BJ (cell line): ENCODE data around the gene ASZ1. TPM values are rescaled to one million over a fixed set of nuclear protein-coding genes. Genes with fewer than 3 reads are reported as not detected.
A peak's percentile ranks its signal among the peaks of the same experiment; 100 is the strongest.

Source experiments
- CTCF ChIA-PET: fragments of 350-600 bp; formaldehyde crosslinking; extraction: SDS; loops from one replicate; lab custom pipeline; 2021; ENCODE audit warnings: antibody characterized with exemption, inconsistent platforms; lab: Yijun Ruan, JAX
- POLR2A ChIA-PET: fragments of 300-600 bp; sonication (Branson Sonifier 250); formaldehyde crosslinking; extraction: SDS; loops from one replicate; lab custom pipeline; 2021; ENCODE audit warnings: antibody characterized with exemption; lab: Charles Lee
- DNase-seq: peaks from one replicate; pipeline ENCODE4 v3.0.0-alpha.2; 2011; ENCODE audit warnings: low read depth
- H3K27me3 ChIP-seq: 2 replicates; pipeline ENCODE4 v1.6.0; 2011; ENCODE audit warnings: low read length; ENCODE audit not compliant: control insufficient read depth, insufficient read depth
- H3K36me3 ChIP-seq: 2 replicates; pipeline ENCODE4 v1.5.1; 2011; ENCODE audit warnings: low read length; ENCODE audit not compliant: control insufficient read depth, insufficient read depth
- H3K4me3 ChIP-seq: 2 replicates; pipeline ENCODE4 v1.5.1; 2011; ENCODE audit warnings: low read depth, mild to moderate bottlenecking, control low read depth, low read length
- polyA plus RNA-seq: library from polyadenylated mRNA; depleted of rRNA; stranded (reverse); fragments of >200 nt; gene quantifications from 2 replicates; pipeline ENCODE4 v1.2.3, GENCODE V29; 2011
- TF ChIP-seq, protein P1 (sequence below): IDR thresholded peaks from 2 replicates; pipeline ENCODE4 v1.5.1; 2011; ENCODE audit warnings: low read depth, mild to moderate bottlenecking, control low read depth, inconsistent platforms, low read length, moderate library complexity; ENCODE audit not compliant: insufficient read depth

Gene ASZ1
- polyA plus RNA-seq, 1 experiment, result not detected

DNA sequence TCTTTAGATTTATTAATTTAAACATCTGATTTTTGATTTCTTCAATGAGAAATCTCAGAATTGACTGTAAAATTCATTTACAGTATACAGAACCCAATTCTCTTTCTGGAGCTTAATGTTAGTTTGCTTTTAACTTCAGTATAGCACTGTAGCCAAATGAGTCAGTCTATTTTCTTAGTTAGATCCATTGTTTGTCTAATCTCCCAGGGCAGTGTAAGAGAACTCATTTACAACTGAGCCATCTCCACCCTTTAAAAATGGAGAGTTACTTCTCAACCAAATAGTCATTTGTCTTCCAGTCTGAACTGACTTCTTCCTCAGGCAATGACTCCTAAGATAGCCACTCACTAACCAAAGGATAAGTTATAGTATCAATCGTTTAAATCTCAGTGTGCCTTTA lies 101.5 kb downstream of the ASZ1 start:
- peaks cover 17% of the 10 kb centered on the region for H3K27me3 ChIP-seq
- CTCF ChIA-PET, result interaction anchor here (1.0 to 1.3 kb wide), 2 partner anchors 9 to 20 kb away, joined by 3 read pairs; no protein-coding TSS in a partner anchor
- H3K4me3 ChIP-seq, result no peak overlapping the region
- TF ChIP-seq, protein P1, sequence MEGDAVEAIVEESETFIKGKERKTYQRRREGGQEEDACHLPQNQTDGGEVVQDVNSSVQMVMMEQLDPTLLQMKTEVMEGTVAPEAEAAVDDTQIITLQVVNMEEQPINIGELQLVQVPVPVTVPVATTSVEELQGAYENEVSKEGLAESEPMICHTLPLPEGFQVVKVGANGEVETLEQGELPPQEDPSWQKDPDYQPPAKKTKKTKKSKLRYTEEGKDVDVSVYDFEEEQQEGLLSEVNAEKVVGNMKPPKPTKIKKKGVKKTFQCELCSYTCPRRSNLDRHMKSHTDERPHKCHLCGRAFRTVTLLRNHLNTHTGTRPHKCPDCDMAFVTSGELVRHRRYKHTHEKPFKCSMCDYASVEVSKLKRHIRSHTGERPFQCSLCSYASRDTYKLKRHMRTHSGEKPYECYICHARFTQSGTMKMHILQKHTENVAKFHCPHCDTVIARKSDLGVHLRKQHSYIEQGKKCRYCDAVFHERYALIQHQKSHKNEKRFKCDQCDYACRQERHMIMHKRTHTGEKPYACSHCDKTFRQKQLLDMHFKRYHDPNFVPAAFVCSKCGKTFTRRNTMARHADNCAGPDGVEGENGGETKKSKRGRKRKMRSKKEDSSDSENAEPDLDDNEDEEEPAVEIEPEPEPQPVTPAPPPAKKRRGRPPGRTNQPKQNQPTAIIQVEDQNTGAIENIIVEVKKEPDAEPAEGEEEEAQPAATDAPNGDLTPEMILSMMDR, result no peak
- no peak for DNase-seq
- no peaks in the 10 kb centered on the region for H3K36me3 ChIP-seq
- POLR2A ChIA-PET, result no interaction called here

DNA sequence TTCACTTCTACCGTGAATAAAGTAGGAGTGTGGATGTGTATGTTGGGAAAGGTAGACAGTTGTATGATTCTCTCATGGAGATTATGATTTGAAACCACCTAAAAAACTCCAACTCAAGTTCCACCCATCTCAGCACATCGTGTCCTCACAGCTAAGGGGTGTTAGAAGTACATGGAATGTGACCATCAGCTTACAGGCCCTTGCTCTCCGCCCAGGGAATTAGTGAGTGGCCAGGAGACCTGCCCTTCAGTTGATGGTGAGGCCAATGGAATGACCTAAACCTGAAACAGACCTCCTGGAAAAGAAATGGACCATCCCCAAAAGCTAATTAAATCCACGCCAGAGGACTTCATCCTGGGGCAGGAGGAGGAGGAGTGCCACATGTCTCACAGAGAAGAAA lies 102.3 kb downstream of the ASZ1 start:
- ChIA-PET CTCF (interaction anchor here (0.9 to 1.3 kb wide), 2 partner anchors 8 to 112 kb away, joined by 3 to 6 read pairs; no protein-coding TSS in a partner anchor), POLR2A (no interaction called here)
- TF ChIP-seq, protein P1, result no peak
- Histone ChIP-seq H3K4me3 (no peak overlapping the region), H3K36me3 (no peaks in the 10 kb centered on the region), H3K27me3 (peaks cover 22% of the 10 kb centered on the region)
- DNase-seq, result no peak

DNA sequence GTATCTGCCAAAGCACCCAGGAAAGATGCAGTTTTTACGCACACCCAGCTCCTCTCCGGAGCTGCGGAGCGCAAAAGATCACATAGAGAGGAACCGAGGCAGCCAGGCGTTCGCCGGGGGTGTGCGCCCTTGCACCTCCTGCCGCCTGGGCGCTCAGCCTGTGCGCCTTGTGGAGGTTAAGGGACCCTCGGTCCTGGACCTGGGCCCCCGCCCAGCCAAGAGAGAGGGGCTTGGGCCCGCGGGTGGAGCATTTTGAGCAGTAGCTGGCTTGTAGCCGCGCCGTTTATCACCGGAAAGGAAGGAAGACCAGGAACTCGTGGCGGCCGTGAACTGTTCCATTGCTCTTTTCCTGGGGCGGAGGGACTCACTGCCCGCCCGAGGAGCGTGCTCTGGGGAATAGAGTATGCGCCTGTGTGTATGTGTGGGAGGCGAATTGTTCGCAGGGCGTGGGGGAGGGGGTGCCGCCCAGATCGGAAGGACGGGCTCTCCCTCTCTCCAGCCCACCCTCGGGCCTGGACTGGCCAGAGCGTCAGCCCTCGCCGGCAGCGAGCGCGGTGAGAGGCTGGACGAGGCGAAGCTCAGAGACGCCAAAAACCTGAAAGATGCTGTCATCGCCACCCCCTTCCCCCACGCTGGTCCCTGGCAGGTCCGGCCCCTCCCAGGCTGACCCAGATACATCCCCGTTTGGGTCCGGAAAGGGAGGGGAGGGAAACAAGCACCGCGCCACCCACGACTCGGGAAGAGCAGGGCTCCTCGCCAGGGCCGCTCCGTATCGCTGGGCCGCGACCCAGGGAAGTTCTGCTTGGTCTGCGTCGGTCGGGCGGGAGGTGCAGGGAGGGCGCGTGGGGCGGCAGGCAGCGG lies 103.2 kb downstream of the ASZ1 start:
- CTCF ChIA-PET, result interaction anchor here (0.9 to 1.5 kb wide), 4 partner anchors 9 to 111 kb away, joined by 3 to 6 read pairs (median 4); no protein-coding TSS in a partner anchor

DNA sequence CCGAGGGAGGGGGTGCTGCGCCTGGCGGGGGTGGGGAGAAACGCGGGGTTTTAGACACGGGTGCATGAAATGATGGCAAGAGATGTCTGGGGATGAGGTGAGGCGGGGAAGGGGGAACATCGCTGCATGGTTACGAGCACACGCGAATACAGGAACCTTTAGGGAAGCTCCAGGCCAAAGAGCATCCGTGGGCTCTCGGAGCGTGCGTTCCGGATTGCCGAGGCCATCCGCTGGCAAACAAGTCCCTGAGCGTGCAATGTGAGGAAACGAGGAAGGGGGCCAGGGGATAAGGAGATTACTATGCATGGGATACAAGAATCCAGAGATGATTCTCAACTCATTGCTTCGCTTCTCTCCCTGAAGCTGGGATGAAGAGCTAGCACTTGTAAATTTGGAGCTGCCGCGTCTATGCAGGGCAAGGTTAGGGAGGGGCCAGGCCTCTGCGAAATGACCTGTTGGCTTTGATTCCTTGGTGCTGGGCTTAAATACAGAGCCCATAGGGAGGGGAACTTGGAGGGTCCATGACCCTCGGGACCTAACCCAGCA lies 103.9 kb downstream of the ASZ1 start:
- ChIA-PET POLR2A (interaction anchor here (1.3 kb wide), 1 partner anchor 15 kb away, joined by 4 read pairs; no protein-coding TSS in a partner anchor), CTCF (interaction anchor here (0.7 to 1.8 kb wide), 7 partner anchors 10 to 110 kb away, joined by 3 to 6 read pairs (median 3); no protein-coding TSS in a partner anchor)
- Histone ChIP-seq H3K4me3 (peak overlapping the region; percentile 45), H3K27me3 (peaks cover 22% of the 10 kb centered on the region), H3K36me3 (no peaks in the 10 kb centered on the region)
- no peak for DNase-seq
- TF ChIP-seq, protein P1, result no peak

More for the DNA sequence above, 103.2 kb downstream of the ASZ1 start:
- POLR2A ChIA-PET, result interaction anchor here (1.3 kb wide), 1 partner anchor 14 kb away, joined by 4 read pairs; no protein-coding TSS in a partner anchor
- DNase-seq, result peak; percentile 33
- TF ChIP-seq, protein P1, result no peak
- peak overlapping the region; percentile 45 for H3K4me3 ChIP-seq
- no peaks in the 10 kb centered on the region for H3K36me3 ChIP-seq
- H3K27me3 ChIP-seq, result peaks cover 22% of the 10 kb centered on the region

DNA sequence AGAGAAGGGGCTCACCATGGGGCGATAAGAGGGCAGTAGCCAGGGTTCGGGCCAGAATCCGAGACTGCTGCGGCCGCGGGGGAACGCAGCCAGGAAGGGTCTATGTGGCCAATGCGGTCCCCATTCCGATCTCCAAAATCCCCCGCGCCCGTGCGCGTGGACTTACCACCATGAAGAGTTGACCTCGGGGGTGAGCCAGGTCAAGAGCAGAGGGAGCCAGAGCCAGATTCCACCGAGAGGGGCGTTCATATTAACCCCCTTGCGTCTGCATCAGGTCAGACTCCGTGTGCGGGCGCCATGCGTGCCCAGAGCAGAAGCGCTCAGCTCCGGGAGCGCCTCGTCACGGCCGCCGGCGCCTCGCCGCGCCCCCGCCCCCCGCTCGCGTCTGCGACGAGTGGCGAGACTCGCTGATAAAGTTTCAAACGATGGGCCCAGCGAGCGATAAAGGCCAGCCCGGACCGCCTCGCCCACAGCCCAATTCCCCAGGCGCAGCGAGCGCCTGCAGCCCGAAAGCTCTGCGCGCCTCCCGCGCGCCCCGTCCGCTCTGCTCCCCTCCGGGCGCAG lies 104.5 kb downstream of the ASZ1 start, which contains the start of gene WNT2:
TSS of gene WNT2 (minus strand) at position 318 of the 564 bp plus-strand sequence. CDS start at position 249, 69 bp downstream.
- Histone ChIP-seq H3K36me3 (no peaks in the 10 kb centered on the region), H3K4me3 (peak within 1 kb of the TSS; percentile 45), H3K27me3 (peaks cover 22% of the 10 kb centered on the region)
- no peak for DNase-seq
- TF ChIP-seq, protein P1, result no peak
- ChIA-PET POLR2A (interaction anchor here (1.3 kb wide), 1 partner anchor 15 kb away, joined by 4 read pairs; no protein-coding TSS in a partner anchor), CTCF (interaction anchor here (0.7 to 1.8 kb wide), 5 partner anchors 10 to 110 kb away, joined by 3 to 6 read pairs (median 3); no protein-coding TSS in a partner anchor)
